GM18507 (cell line): Measurements from ENCODE around the gene ABCB10.
"Not testable (repeated sequence)": the region's sequence is repeated elsewhere in the genome, so short reads cannot be mapped to it uniquely, and the experiment has no call there.

ENCODE experiments used
- DNase-seq: peaks from one replicate; pipeline ENCODE4 v3.0.0; 2011; ENCODE audit warnings: low read depth; ENCODE audit not compliant: insufficient read length; ENCODE audit errors: extremely low spot score
- FAIRE-seq: peaks from 2 replicates; lab custom pipeline; 2011; peaks lifted over from hg19 to GRCh38; lab: Jason Lieb, UNC

The ABCB10 gene

GRCh38 chr1:229558460-229559335, at the start of gene ABCB10:
Gene ABCB10, minus strand, starts transcription at chr1:229558707. Its CDS starts 55 bp downstream, at chr1:229558652.
- DNase-seq (peak; percentile 96), FAIRE-seq (peak; percentile 96)

DNA sequence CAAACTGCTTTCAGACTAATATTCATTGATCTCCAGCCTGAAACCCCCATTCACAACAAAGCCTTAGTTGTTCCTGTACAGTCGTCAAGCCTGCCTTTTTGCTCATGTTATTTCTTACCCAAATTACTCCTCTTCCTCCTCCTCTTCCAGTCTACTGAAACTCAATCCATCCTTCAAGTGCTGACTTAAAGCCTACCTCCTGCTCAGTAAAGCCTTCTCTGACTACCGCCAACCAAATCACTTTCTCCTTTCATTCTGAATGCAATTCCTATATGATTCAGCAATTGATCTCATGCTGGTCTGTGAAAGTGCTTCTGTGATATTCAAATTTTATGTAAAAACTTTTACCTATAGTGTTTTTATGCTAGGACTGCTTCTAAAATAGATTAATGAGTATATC, 48.9 kb upstream of the ABCB10 start:
- DNase-seq: no peak
- no peak for FAIRE-seq

- FAIRE-seq (no peak), DNase-seq (no peak)
Observed at GRCh38 chr1:229603371-229604005, 45.0 kb upstream of the ABCB10 start.

DNA sequence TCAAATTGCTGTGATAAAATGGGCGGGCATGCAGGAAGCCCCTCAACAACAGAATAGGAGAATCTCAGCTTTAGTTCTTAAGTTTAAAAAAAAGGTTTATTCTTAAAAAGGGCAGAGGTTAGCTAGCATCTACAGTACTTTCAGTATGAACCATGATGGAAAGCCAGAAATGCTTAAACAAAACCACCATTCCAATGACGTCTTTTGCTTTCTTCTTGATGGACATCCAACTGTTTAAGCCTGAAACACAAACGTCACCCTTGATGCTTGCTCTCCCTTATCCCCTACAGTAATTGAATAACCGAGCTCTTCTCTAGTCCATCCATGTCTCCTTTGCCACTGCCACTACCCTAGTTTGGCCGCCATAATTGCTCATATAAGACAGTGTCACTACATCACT, 41.7 kb upstream of the ABCB10 start:
- FAIRE-seq: no peak
- no peak for DNase-seq

DNA sequence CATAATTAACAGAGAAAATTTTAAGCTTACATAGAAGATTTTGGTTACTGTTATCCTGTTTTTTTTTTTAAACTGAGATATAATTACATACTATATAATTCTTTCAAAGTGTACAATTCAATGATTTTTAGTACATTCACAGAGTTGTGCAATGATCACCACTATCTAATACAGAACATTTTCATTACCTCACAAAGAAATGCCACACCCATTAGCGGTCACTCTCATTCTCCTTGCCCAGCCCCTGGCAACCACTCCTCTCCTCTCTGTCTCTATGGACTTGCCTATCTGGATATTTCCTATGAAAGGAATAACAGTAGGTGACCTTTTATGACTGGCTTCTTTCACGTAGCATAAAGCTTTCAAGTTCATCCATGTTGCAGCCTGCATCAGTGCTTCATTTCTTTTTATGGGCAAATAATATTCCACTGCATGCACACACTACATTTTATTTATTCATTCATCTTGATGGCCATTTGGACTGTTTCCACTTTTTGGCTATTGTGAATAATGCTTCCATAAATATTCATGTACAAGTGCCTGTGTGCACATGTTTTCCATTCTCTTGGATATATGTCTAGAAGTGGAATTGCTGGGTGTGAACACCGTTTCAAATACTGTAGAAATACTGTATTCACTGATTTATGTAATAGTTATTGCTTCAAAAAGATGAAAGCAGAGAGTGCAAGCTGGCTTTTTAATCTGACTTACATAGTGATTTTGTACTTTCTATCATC, 40.9 kb upstream of the ABCB10 start:
- DNase-seq (no peak), FAIRE-seq (no peak)

DNA sequence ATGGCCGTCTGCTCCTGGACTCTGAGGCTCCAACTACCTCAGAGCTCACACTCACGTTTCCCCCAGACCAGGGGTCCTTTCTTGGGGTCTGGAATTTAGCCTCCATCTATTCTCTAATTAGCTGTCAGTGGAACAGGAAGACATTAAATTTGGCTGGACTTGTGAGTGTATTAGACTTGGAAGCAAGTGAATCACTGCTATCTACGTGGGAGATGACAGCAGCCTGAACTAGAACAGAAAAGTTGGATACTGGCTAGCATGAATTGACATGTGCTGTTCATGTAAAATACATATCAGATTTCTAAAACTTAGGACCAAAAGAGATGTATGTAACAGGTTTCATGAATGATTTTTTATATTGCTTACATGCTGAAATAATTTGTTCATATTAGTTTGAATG, 39.4 kb upstream of the ABCB10 start:
- DNase-seq: no peak
- no peak for FAIRE-seq

DNA sequence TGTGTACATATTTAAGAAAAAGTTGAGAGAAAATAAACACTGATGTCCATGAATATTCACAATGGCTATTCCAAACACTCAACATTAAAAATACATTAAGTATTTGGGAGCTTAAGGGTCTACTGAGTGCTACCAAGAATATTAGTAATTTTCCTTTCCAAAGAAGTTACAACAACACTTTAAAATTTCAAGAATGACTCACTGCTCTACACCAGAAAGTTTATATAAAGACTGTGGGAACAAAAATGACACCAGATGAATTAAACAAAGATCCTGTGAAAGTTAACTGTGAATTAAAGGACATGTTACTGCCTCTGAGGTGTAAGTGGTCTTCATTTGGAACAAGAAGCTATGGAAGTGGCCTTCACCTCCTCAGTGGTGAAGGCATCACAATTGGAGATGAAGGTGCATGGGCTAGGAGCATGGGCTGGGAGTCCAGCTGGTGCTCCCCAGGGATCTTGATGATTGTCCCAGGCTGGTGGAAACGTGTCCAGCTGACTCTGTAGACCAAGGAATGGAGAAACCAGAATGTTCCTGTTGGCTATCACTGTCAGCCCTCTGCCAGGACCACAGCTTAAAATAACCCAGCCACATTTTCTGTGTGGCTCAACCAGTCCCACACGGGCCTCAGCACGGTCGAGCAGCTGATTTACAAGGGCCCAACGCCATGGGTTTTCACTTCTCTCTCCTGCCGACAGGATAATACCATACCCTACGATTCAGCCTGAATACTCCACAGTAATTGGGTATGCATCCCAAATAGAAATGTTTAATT, 38.6 kb upstream of the ABCB10 start:
- DNase-seq (no peak), FAIRE-seq (no peak)

GRCh38 chr1:229595876-229596275, 37.4 kb upstream of the ABCB10 start:
- not testable (repeated sequence) for DNase-seq, FAIRE-seq

DNA sequence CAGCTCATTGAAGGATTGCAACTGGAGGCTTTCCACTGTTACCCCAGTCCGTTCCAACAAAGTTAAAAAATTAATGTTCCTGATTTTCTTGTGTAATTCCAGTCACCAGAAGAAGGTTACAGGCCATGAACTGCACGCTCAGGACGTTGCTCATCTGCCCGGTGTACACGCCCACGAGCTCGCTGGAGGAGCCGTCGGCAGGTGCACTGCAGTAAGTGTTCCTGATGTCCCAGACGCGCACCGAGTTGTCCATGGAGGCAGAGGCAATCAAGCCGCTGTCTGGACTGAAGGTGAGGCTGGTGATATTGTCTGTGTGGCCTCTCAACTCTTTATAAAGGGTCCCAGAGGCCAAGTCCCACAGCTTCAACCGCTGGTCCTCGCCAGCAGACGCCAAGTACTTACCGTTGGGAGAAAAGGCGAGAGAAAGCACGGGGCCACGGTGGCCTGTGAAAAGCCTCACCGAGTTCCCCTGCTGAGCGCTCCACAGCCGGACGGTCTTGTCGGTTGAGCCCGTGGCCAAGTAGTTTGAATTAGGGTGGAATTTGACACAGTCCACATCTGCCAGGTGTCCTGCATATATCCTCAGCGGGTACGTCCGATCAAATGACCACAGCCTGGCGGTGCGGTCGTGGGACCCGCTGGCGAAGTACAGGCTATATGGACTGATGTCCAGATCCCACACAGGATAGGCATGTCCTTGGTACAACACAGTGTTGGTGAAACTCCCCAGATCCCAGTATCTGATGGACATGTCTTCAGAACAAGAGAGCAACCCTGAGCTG, 35.9 kb upstream of the ABCB10 start:
- FAIRE-seq: no peak
- DNase-seq: no peak

DNA sequence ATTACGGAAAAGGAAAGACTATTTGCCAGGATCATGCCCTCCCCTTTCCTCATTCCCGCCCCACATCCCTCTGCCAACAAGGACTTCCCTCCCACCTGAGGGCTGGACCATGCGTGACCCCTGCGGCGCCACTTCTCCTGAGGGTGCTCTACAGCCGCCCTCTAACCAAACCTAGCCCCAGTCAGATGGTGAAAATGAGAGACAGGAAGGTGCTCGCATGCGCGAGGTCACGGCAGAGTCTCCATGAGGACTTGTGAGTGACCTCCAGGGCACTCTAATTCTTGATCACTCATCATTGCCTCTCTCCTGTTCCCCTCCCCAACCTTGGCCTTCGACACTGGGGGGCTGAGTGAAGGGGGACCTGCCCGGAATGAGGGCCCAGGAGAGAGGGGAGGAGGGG, 35.3 kb upstream of the ABCB10 start:
- FAIRE-seq (no peak), DNase-seq (no peak)

GRCh38 chr1:229590119-229590518, 31.6 kb upstream of the ABCB10 start:
- DNase-seq: no peak
- FAIRE-seq: no peak

- FAIRE-seq: no peak
Observed at GRCh38 chr1:229585338-229585737, 26.8 kb upstream of the ABCB10 start.

GRCh38 chr1:229582715-229583114, 24.2 kb upstream of the ABCB10 start:
- DNase-seq (no peak), FAIRE-seq (no peak)

More at GRCh38 chr1:229585338-229585737, 26.8 kb upstream of the ABCB10 start:
- no peak for DNase-seq

GRCh38 chr1:229582011-229582694, 23.6 kb upstream of the ABCB10 start:
- DNase-seq (no peak), FAIRE-seq (no peak)

GRCh38 chr1:229581485-229581884, 23.0 kb upstream of the ABCB10 start:
- DNase-seq: no peak
- no peak for FAIRE-seq

DNA sequence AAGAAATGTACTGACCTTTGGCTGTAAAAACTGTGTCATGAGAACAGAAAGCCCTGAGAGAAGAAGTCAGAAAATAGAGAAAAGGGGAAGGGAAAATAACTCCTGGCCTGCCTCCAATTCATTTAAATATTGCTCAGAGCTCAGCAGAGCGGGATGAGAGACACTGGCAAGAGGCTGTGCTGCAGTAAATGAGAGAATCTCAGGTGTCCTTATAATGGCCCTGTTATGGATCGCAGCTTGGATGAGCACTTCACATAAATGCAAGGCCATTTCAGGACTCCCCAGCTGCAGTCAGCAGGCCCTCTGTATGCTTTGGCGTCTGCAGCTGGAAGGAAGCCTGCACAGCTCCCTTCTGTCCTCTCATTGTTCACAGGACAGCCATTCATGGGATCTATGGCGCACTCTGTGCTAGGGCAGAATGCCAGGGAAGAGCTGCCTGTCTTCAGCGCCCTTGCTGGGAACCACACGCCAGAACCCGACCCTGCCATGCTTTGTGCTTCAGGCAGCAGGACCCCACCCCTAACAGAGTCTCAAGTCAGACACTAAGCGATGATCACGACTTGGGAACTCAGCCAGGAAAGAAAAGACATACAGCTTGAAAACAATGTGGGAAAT, 20.7 kb upstream of the ABCB10 start:
- DNase-seq (no peak), FAIRE-seq (peak; percentile 67)

GRCh38 chr1:229578168-229579058, 19.9 kb upstream of the ABCB10 start:
- FAIRE-seq: no peak
- DNase-seq: no peak
